Right lobe of liver (tissue), 4 donors: ENCODE results near the gene UBE2G2.

Experiments used
- POLR2A ChIP-seq: fragments of 450-650 bp; IDR thresholded peaks from one replicate; pipeline ENCODE4 v1.6.1; 2017; ENCODE audit warnings: antibody characterized with exemption, mild to moderate bottlenecking
- TF ChIP-seq, protein P1 (sequence below), 4 donors: fragments of 200-600 bp in 3 of 4; fragments of 450-650 bp in 1 of 4; IDR thresholded peaks; one replicate each; pipeline versions ENCODE4 v1.5.1 to v1.8.0; 2016 to 2022; ENCODE audit warnings: antibody characterized with exemption in 4 of 4, mild to moderate bottlenecking in 2 of 4
- donor health status: DM: no; HTN: no; CAD: no.
- donor health status: DM: no; HTN: no; CAD: no.
- donor health status: DM: no; HTN: yes; CAD: no.

- TF ChIP-seq, protein P1, sequence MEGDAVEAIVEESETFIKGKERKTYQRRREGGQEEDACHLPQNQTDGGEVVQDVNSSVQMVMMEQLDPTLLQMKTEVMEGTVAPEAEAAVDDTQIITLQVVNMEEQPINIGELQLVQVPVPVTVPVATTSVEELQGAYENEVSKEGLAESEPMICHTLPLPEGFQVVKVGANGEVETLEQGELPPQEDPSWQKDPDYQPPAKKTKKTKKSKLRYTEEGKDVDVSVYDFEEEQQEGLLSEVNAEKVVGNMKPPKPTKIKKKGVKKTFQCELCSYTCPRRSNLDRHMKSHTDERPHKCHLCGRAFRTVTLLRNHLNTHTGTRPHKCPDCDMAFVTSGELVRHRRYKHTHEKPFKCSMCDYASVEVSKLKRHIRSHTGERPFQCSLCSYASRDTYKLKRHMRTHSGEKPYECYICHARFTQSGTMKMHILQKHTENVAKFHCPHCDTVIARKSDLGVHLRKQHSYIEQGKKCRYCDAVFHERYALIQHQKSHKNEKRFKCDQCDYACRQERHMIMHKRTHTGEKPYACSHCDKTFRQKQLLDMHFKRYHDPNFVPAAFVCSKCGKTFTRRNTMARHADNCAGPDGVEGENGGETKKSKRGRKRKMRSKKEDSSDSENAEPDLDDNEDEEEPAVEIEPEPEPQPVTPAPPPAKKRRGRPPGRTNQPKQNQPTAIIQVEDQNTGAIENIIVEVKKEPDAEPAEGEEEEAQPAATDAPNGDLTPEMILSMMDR (IDR thresholded peaks at IDR 0.05): no peak
- TF ChIP-seq POLR2A: no peak
These were observed 39.8 kb downstream of the UBE2G2 start for GRCh38 chr21:44761747-44762208.
